HepG2 (cell line): ENCODE measurements around the gene FBF1. TPM values are rescaled to one million over a fixed set of nuclear protein-coding genes. Genes with fewer than 3 reads are reported as not detected.

ENCODE experiments used
- BCL3 ChIP-seq: sonication (generic); formaldehyde crosslinking; IDR thresholded peaks from 2 replicates; pipeline ENCODE4 v1.5.1; 2020; ENCODE audit warnings: mild to moderate bottlenecking, missing genetic modification reagents, moderate library complexity
- CHD4 ChIP-seq: fragments of 200-600 bp; sonication (generic); IDR thresholded peaks from 2 replicates; pipeline ENCODE4 v1.7.0; 2017; ENCODE audit warnings: mild to moderate bottlenecking, low read length, borderline replicate concordance
- ELF4 ChIP-seq: sonication (generic); formaldehyde crosslinking; IDR thresholded peaks from 2 replicates; pipeline ENCODE4 v1.5.0; 2020; ENCODE audit warnings: missing genetic modification reagents, mild to moderate bottlenecking, moderate library complexity, borderline replicate concordance
- FOXP1 ChIP-seq, 2 experiments: fragments of 450-650 bp in 1 of 2; IDR thresholded peaks; 2 replicates each; pipeline ENCODE4 v1.6.1; 2017 to 2018; ENCODE audit warnings: antibody characterized with exemption in 1 of 2
- HBP1 ChIP-seq: IDR thresholded peaks from 2 replicates; pipeline ENCODE4 v1.6.1; 2016; ENCODE audit warnings: low read depth, control low read depth
- HMGXB4 ChIP-seq, 2 experiments: sonication (generic) in 1 of 2; formaldehyde crosslinking in 1 of 2; IDR thresholded peaks; 2 replicates each; pipeline versions ENCODE4 v1.4.0 to v1.6.1; 2018 to 2020; ENCODE audit warnings: missing genetic modification reagents in 2 of 2, borderline replicate concordance in 1 of 2, low read depth in 1 of 2, mild to moderate bottlenecking in 1 of 2, missing biosample characterization in 1 of 2
- LBX2 ChIP-seq: sonication (generic); formaldehyde crosslinking; IDR thresholded peaks from 2 replicates; pipeline ENCODE4 v1.5.0; 2020; ENCODE audit warnings: missing genetic modification reagents, mild to moderate bottlenecking, borderline replicate concordance
- MAZ ChIP-seq, 2 experiments: sonication (generic) in 1 of 2; formaldehyde crosslinking in 1 of 2; IDR thresholded peaks; 2 replicates each; pipeline versions ENCODE4 v1.5.0 to v1.6.1; 2012 to 2020; ENCODE audit warnings: low read depth in 2 of 2, mild to moderate bottlenecking in 2 of 2, borderline replicate concordance in 1 of 2, improper control_type of control experiment in 1 of 2, low read length in 1 of 2, missing genetic modification reagents in 1 of 2, moderate library complexity in 1 of 2
- NFE2L1 ChIP-seq: sonication (generic); formaldehyde crosslinking; IDR thresholded peaks from 2 replicates; pipeline ENCODE4 v1.4.0; 2020; ENCODE audit warnings: missing genetic modification reagents, mild to moderate bottlenecking, borderline replicate concordance
- NR2C2 ChIP-seq: sonication (generic); formaldehyde crosslinking; IDR thresholded peaks from 2 replicates; pipeline ENCODE4 v1.4.0; 2020; ENCODE audit warnings: missing genetic modification reagents, mild to moderate bottlenecking, moderate library complexity, borderline replicate concordance
- UBTF ChIP-seq: sonication (generic); formaldehyde crosslinking; IDR thresholded peaks from 2 replicates; pipeline ENCODE4 v1.4.0; 2020; ENCODE audit warnings: mild to moderate bottlenecking, missing genetic modification reagents
- ZBTB14 ChIP-seq: sonication (generic); formaldehyde crosslinking; IDR thresholded peaks from 2 replicates; pipeline ENCODE4 v1.4.0; 2020; ENCODE audit warnings: missing genetic modification reagents
- ZNF234 ChIP-seq: sonication (generic); formaldehyde crosslinking; conservative IDR thresholded peaks from 2 replicates; pipeline ENCODE4 v1.5.1; 2020; ENCODE audit warnings: mild to moderate bottlenecking, missing genetic modification reagents
- ZNF280B ChIP-seq: sonication (generic); formaldehyde crosslinking; IDR thresholded peaks from 2 replicates; pipeline ENCODE4 v1.5.0; 2020; ENCODE audit warnings: missing genetic modification reagents, mild to moderate bottlenecking, borderline replicate concordance
- ZNF563 ChIP-seq: sonication (generic); formaldehyde crosslinking; IDR thresholded peaks from 2 replicates; pipeline ENCODE4 v1.8.0; 2022; ENCODE audit warnings: mild to moderate bottlenecking, moderate library complexity, missing genetic modification reagents
- polyA plus RNA-seq, 8 experiments: library from polyadenylated mRNA; depleted of rRNA in 3 of 8; stranded (reverse) in 7 of 8; unstranded in 1 of 8; fragments of >200 nt; fragmentation: Illumina TruSeq in 4 of 8; extraction: Trizol in 4 of 8; gene quantifications; 2 replicates each; pipeline versions ENCODE4 v1.2.1 to v1.2.3, GENCODE V29; 2011 to 2016; ENCODE audit warnings: low read depth in 4 of 8, missing spikeins in 1 of 8, mixed read lengths in 1 of 8; ENCODE audit not compliant: insufficient read depth in 1 of 8
- total RNA-seq, 5 experiments: library from RNA; depleted of rRNA; stranded (reverse); fragments of >200 nt; fragmentation: Illumina TruSeq; extraction: Trizol; gene quantifications; 2 replicates each; pipeline ENCODE4 v1.2.3, GENCODE V29; 2016; ENCODE audit warnings: low read depth in 1 of 5

The FBF1 gene
- total and polyA plus RNA-seq, 2 of the 13 experiments (the other 11 are each of a cell fraction or from before 2014, with no cell fraction given): 2.4 to 8.1 TPM

GRCh38 chr17:75978938-75979704, 38.3 kb upstream of the FBF1 start, which contains the start of the genes ACOX1 and TEN1 (continued):
- TF ChIP-seq HBP1 (CRISPR knock-in tag) (no peak; the same call in 1 of the 2 replicates), LBX2 (CRISPR knock-in tag) (peak; percentile 65; the same call in 1 of the 2 replicates), ZNF280B (CRISPR knock-in tag) (0 out of 2 replicates have a peak, but pooled peaks have one; percentile 20), FOXP1 (IDR thresholded peaks at IDR 0.05) (no peak), FOXP1 (CRISPR knock-in tag; IDR thresholded peaks at IDR 0.05) (peak; percentile 44), NR2C2 (CRISPR knock-in tag) (peak; percentile 85), NFE2L1 (CRISPR knock-in tag) (no peak), ELF4 (peak; percentile 98), CHD4 (no peak), BCL3 (CRISPR knock-in tag) (peak; percentile 76), ZBTB14 (no peak; the same call in 1 of the 2 replicates), MAZ (IDR thresholded peaks at IDR 0.05; ENCODE audit: borderline replicate concordance, low read depth, low read length) (peak; percentile 95), MAZ (CRISPR knock-in tag; IDR thresholded peaks at IDR 0.05; ENCODE audit: low read depth) (peak; percentile 95), ZNF234 (CRISPR knock-in tag) (no peak; the same call in 1 of the 2 replicates), ZNF563 (CRISPR knock-in tag) (peak; percentile 45; the same call in 1 of the 2 replicates), HMGXB4 (CRISPR knock-in tag; IDR thresholded peaks at IDR 0.05; ENCODE audit: borderline replicate concordance in 1 of 2, low read depth in 1 of 2) (peak; percentile 90 to 94), UBTF (CRISPR knock-in tag) (peak; percentile 88; the same call in 1 of the 2 replicates)
